Nephron (organoid): ENCODE results near the gene RUNX2.

Source experiments
- H3K27ac Mint-ChIP-seq, 3 experiments: 2 replicates each; pipeline ENCODE4 v1.8.0; 2020; ENCODE audit warnings: mixed read lengths in 3 of 3, mild to moderate bottlenecking in 2 of 3, moderate library complexity in 1 of 3
- H3K27me3 Mint-ChIP-seq: 2 replicates; pipeline ENCODE4 v1.8.0; 2021; ENCODE audit warnings: low read depth, mild to moderate bottlenecking, moderate library complexity, mixed read lengths
- H3K36me3 Mint-ChIP-seq: 2 replicates; pipeline ENCODE4 v1.8.0; 2020; ENCODE audit warnings: low read depth, mixed read lengths
- H3K4me1 Mint-ChIP-seq: 2 replicates; pipeline ENCODE4 v1.8.0; 2020; ENCODE audit warnings: mixed read lengths
- H3K4me3 Mint-ChIP-seq, 3 experiments: 2 replicates each; pipeline ENCODE4 v1.8.0; 2020; ENCODE audit warnings: mild to moderate bottlenecking in 3 of 3, mixed read lengths in 3 of 3, moderate library complexity in 2 of 3
- H3K9me3 Mint-ChIP-seq: 2 replicates; pipeline ENCODE4 v1.8.0; 2020; ENCODE audit warnings: mixed read lengths
- TF ChIP-seq, protein P1 (sequence below), 3 experiments: fragments of 200-600 bp; sonication (generic); IDR thresholded peaks; one replicate each; pipeline ENCODE4 v1.5.0; 2021; ENCODE audit warnings: antibody characterized with exemption in 3 of 3; ENCODE audit not compliant: unreplicated experiment in 3 of 3

Gene RUNX2

GRCh38 chr6:45419571-45420082 lies 91.5 kb downstream of the RUNX2 start:
- H3K27me3 Mint-ChIP-seq, result peaks cover 99% of the 10 kb centered on the region
- peak overlapping the region; percentile 90 to 99 (median 93) for H3K4me3 Mint-ChIP-seq
- peaks cover 23% of the 10 kb centered on the region for H3K4me1 Mint-ChIP-seq
- no peaks in the 10 kb centered on the region for H3K9me3 Mint-ChIP-seq
- H3K36me3 Mint-ChIP-seq, result no peaks in the 10 kb centered on the region
- H3K27ac Mint-ChIP-seq, result peak overlapping the region in 1 of 3 experiments; percentile 33
- TF ChIP-seq, protein P1, sequence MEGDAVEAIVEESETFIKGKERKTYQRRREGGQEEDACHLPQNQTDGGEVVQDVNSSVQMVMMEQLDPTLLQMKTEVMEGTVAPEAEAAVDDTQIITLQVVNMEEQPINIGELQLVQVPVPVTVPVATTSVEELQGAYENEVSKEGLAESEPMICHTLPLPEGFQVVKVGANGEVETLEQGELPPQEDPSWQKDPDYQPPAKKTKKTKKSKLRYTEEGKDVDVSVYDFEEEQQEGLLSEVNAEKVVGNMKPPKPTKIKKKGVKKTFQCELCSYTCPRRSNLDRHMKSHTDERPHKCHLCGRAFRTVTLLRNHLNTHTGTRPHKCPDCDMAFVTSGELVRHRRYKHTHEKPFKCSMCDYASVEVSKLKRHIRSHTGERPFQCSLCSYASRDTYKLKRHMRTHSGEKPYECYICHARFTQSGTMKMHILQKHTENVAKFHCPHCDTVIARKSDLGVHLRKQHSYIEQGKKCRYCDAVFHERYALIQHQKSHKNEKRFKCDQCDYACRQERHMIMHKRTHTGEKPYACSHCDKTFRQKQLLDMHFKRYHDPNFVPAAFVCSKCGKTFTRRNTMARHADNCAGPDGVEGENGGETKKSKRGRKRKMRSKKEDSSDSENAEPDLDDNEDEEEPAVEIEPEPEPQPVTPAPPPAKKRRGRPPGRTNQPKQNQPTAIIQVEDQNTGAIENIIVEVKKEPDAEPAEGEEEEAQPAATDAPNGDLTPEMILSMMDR (IDR thresholded peaks at IDR 0.05; ENCODE audit: unreplicated experiment in 3 of 3), result peak; percentile 22 to 37 (median 26)

- TF ChIP-seq, protein P1 (IDR thresholded peaks at IDR 0.05; ENCODE audit: unreplicated experiment in 3 of 3), result no peak
- no peaks in the 10 kb centered on the region for H3K36me3 Mint-ChIP-seq
- no peaks in the 10 kb centered on the region for H3K9me3 Mint-ChIP-seq
- peak overlapping the region in 1 of 3 experiments; percentile 21 for H3K27ac Mint-ChIP-seq
- H3K27me3 Mint-ChIP-seq, result peaks cover 99% of the 10 kb centered on the region
- H3K4me1 Mint-ChIP-seq, result peaks cover 23% of the 10 kb centered on the region
- H3K4me3 Mint-ChIP-seq, result peak overlapping the region; percentile 90 to 99 (median 93)
Observed at GRCh38 chr6:45420083-45420908, 92.2 kb downstream of the RUNX2 start.

- Mint-ChIP-seq H3K36me3 (no peaks in the 10 kb centered on the region), H3K4me1 (peaks cover 23% of the 10 kb centered on the region), H3K27ac (peak overlapping the region in 2 of 3 experiments; percentile 21 to 58), H3K27me3 (peaks cover 99% of the 10 kb centered on the region), H3K9me3 (no peaks in the 10 kb centered on the region), H3K4me3 (peak overlapping the region; percentile 90 to 99 (median 93))
- TF ChIP-seq, protein P1 (IDR thresholded peaks at IDR 0.05; ENCODE audit: unreplicated experiment in 3 of 3), result no peak
Observed at GRCh38 chr6:45420909-45421708, 93.0 kb downstream of the RUNX2 start.

DNA sequence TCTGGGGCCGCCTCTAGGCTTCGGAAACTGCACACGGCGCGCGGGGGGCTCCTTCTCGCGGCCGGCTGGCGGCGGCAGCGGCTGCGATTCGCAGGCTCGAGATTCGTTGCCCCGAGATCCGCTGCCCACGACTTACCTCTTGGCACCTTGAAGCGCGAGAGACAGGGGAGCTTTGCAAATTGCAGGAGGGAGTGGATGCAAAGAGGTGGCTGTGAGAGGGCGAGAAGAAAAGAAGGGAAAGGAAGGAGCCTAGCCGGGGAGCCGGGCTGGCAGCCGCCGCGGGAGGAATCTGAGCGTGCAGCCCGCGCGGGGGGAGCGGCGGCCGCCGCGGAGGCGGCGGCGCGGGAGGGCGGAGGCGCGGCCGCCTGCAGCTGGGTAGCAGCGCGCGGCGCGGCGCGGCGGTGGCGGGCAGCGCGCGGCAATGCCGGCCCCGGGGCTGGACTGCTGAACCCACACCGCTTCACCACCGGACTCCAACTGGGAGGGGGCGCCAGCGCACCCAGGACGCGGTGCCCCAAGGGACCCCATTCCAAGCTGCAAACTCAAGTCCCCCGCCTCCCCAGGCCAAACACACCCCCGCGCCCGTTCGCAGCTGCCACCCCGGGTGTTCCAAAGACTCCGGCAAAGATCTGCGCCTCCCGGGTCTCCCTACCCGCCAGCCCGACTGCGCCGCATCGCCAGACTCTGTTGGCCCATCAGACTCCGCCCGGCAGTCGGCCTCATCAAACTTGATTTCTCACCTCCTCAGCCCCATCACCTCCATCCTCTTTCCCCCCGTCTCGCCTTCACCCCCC lies 93.8 kb downstream of the RUNX2 start:
- H3K4me3 Mint-ChIP-seq, result peak overlapping the region; percentile 90 to 99 (median 94)
- H3K9me3 Mint-ChIP-seq, result no peaks in the 10 kb centered on the region
- H3K27me3 Mint-ChIP-seq, result peaks cover 96% of the 10 kb centered on the region
- no peaks in the 10 kb centered on the region for H3K36me3 Mint-ChIP-seq
- H3K27ac Mint-ChIP-seq, result peak overlapping the region in 2 of 3 experiments; percentile 27 to 58
- TF ChIP-seq, protein P1 (IDR thresholded peaks at IDR 0.05; ENCODE audit: unreplicated experiment in 3 of 3), result peak in 1 of 3 experiments; percentile 21
- H3K4me1 Mint-ChIP-seq, result peaks cover 23% of the 10 kb centered on the region

GRCh38 chr6:45422503-45423110 lies 94.5 kb downstream of the RUNX2 start:
- Mint-ChIP-seq H3K27me3 (peaks cover 90% of the 10 kb centered on the region), H3K9me3 (no peaks in the 10 kb centered on the region), H3K36me3 (no peaks in the 10 kb centered on the region), H3K4me1 (peaks cover 23% of the 10 kb centered on the region), H3K4me3 (peak overlapping the region; percentile 90 to 95 (median 94)), H3K27ac (peak overlapping the region in 1 of 3 experiments; percentile 27)
- TF ChIP-seq, protein P1 (IDR thresholded peaks at IDR 0.05; ENCODE audit: unreplicated experiment in 3 of 3), result no peak
